ENCODE data around the gene TMEM229B.
A peak's percentile ranks its signal among the peaks of the same experiment; 100 is the strongest.

The TMEM229B gene

DNA sequence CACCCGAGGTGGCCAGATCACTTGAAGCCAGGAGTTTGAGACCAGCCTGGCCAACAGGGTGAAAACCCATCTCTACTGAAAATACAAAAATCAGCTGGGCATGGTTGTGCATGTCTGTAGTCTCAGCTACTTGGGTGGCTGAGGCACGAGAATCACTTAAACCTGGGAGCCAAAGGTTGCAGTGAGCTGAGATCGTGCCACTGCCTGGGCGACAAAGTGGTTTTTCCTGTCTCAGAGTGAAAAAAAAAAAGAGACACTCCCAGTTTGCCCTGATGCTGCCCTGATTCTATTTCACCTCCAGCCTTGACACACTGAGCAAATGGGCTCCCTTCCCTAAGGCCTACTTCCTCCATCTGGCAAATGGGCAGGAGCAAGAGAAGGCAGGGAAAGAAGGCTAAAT, 48.0 kb downstream of the TMEM229B start:
- no peaks in the 10 kb centered on the region for H3K36me3 ChIP-seq (replicated peaks in 1 of 2; ENCODE audit: control insufficient read depth in 2 of 2, insufficient read depth in 2 of 2, low read length in 2 of 2)
- H2AFZ ChIP-seq (ENCODE audit: low read length), result no peak overlapping the region
- H2BK15ac ChIP-seq (ENCODE audit: low read length), result no peak overlapping the region
- H3K27me3 ChIP-seq (ENCODE audit: control insufficient read depth in 3 of 3, insufficient read depth in 3 of 3, low read depth in 1 of 3, low read length in 3 of 3), result peaks cover 0 to 20% (median 0%) of the 10 kb centered on the region in 3 experiments
- no peak overlapping the region for H4K91ac ChIP-seq (ENCODE audit: low read depth, low read length, poor library complexity)
- H3K14ac ChIP-seq (ENCODE audit: low read length), result no peak overlapping the region
- no peak for DNase-seq (ENCODE audit: low spot score)
- H3K4me1 ChIP-seq (ENCODE audit: control insufficient read depth in 2 of 2, insufficient read depth in 1 of 2, low read depth in 1 of 2, low read length in 2 of 2), result no peaks in the 10 kb centered on the region
- H2BK5ac ChIP-seq (ENCODE audit: low read length), result no peak overlapping the region
- H2BK12ac ChIP-seq (ENCODE audit: low read length), result no peak overlapping the region
- no peak overlapping the region for H3K9ac ChIP-seq (ENCODE audit: low read depth, low read length, poor library complexity)
- no peak overlapping the region for H3K23ac ChIP-seq (ENCODE audit: low read depth, low read length, poor library complexity)
- WGBS, 2 donors (ENCODE audit: extremely low coverage in 2 of 2, insufficient read length in 2 of 2, insufficient replicate concordance in 1 of 2), result no CpG with 5 or more reads among the region's 4 CpGs
- H2AK5ac ChIP-seq (ENCODE audit: low read depth, low read length), result no peak overlapping the region
- no peak overlapping the region for H3K4me3 ChIP-seq (ENCODE audit: low read length in 2 of 2)
- H3K4ac ChIP-seq (ENCODE audit: low read length), result no peak overlapping the region
- H3K79me1 ChIP-seq (ENCODE audit: low read depth, low read length), result no peaks in the 10 kb centered on the region
- no peak overlapping the region for H2BK120ac ChIP-seq (ENCODE audit: low read depth, low read length)
- no peaks in the 10 kb centered on the region for H3K9me3 ChIP-seq (replicated peaks in 1 of 2; ENCODE audit: control insufficient read depth in 2 of 2, insufficient read depth in 1 of 2, low read depth in 1 of 2, low read length in 2 of 2)
- H3K18ac ChIP-seq (ENCODE audit: low read length), result no peak overlapping the region
- no peak overlapping the region for H3K4me2 ChIP-seq (ENCODE audit: insufficient read depth, low read length, poor library complexity, severe bottlenecking)
- H4K8ac ChIP-seq (ENCODE audit: low read depth, low read length), result no peak overlapping the region
- no peak overlapping the region for H3K27ac ChIP-seq (replicated peaks; ENCODE audit: low read length)

GRCh38 chr14:67438969-67439368, 49.6 kb downstream of the TMEM229B start:
- Histone ChIP-seq H2BK15ac (ENCODE audit: low read length) (no peak overlapping the region), H2AK5ac (ENCODE audit: low read depth, low read length) (no peak overlapping the region), H4K8ac (ENCODE audit: low read depth, low read length) (no peak overlapping the region), H3K14ac (ENCODE audit: low read length) (no peak overlapping the region), H2BK120ac (ENCODE audit: low read depth, low read length) (no peak overlapping the region), H3K4me3 (ENCODE audit: low read length in 2 of 2) (no peak overlapping the region), H3K18ac (ENCODE audit: low read length) (no peak overlapping the region), H3K4ac (ENCODE audit: low read length) (no peak overlapping the region), H3K9me3 (replicated peaks in 1 of 2; ENCODE audit: control insufficient read depth in 2 of 2, insufficient read depth in 1 of 2, low read depth in 1 of 2, low read length in 2 of 2) (no peaks in the 10 kb centered on the region), H3K79me1 (ENCODE audit: low read depth, low read length) (no peaks in the 10 kb centered on the region), H2BK12ac (ENCODE audit: low read length) (no peak overlapping the region), H3K27ac (replicated peaks; ENCODE audit: low read length) (no peak overlapping the region), H3K23ac (ENCODE audit: low read depth, low read length, poor library complexity) (no peak overlapping the region), H2BK5ac (ENCODE audit: low read length) (no peak overlapping the region), H4K91ac (ENCODE audit: low read depth, low read length, poor library complexity) (no peak overlapping the region), H2AFZ (ENCODE audit: low read length) (no peak overlapping the region), H3K9ac (ENCODE audit: low read depth, low read length, poor library complexity) (no peak overlapping the region), H3K27me3 (ENCODE audit: control insufficient read depth in 3 of 3, insufficient read depth in 3 of 3, low read depth in 1 of 3, low read length in 3 of 3) (peaks cover 0 to 30% (median 0%) of the 10 kb centered on the region in 3 experiments), H3K36me3 (replicated peaks in 1 of 2; ENCODE audit: control insufficient read depth in 2 of 2, insufficient read depth in 2 of 2, low read length in 2 of 2) (no peaks in the 10 kb centered on the region), H3K4me2 (ENCODE audit: insufficient read depth, low read length, poor library complexity, severe bottlenecking) (no peak overlapping the region), H3K4me1 (ENCODE audit: control insufficient read depth in 2 of 2, insufficient read depth in 1 of 2, low read depth in 1 of 2, low read length in 2 of 2) (no peaks in the 10 kb centered on the region)
- WGBS, 2 donors (ENCODE audit: extremely low coverage in 2 of 2, insufficient read length in 2 of 2, insufficient replicate concordance in 1 of 2), result no CpG with 5 or more reads among the region's 1 CpG
- DNase-seq (ENCODE audit: low spot score), result no peak

GRCh38 chr14:67436006-67436866, 52.3 kb downstream of the TMEM229B start:
- no peak overlapping the region for H2AK5ac ChIP-seq (ENCODE audit: low read depth, low read length)
- WGBS, 2 donors (ENCODE audit: extremely low coverage in 2 of 2, insufficient read length in 2 of 2, insufficient replicate concordance in 1 of 2), result no CpG with 5 or more reads among the region's 10 CpGs
- peaks cover 0 to 38% (median 0%) of the 10 kb centered on the region in 3 experiments for H3K27me3 ChIP-seq (ENCODE audit: control insufficient read depth in 3 of 3, insufficient read depth in 3 of 3, low read depth in 1 of 3, low read length in 3 of 3)
- no peak overlapping the region for H3K4me2 ChIP-seq (ENCODE audit: insufficient read depth, low read length, poor library complexity, severe bottlenecking)
- H3K4me3 ChIP-seq (ENCODE audit: low read length in 2 of 2), result no peak overlapping the region
- no peak overlapping the region for H2BK15ac ChIP-seq (ENCODE audit: low read length)
- H3K4me1 ChIP-seq (ENCODE audit: control insufficient read depth in 2 of 2, insufficient read depth in 1 of 2, low read depth in 1 of 2, low read length in 2 of 2), result no peaks in the 10 kb centered on the region
- no peak overlapping the region for H2BK120ac ChIP-seq (ENCODE audit: low read depth, low read length)
- H3K18ac ChIP-seq (ENCODE audit: low read length), result peak overlapping the region; percentile 13
- H3K14ac ChIP-seq (ENCODE audit: low read length), result no peak overlapping the region
- H2AFZ ChIP-seq (ENCODE audit: low read length), result no peak overlapping the region
- no peaks in the 10 kb centered on the region for H3K79me1 ChIP-seq (ENCODE audit: low read depth, low read length)
- no peak overlapping the region for H3K23ac ChIP-seq (ENCODE audit: low read depth, low read length, poor library complexity)
- no peak for DNase-seq (ENCODE audit: low spot score)
- no peak overlapping the region for H4K91ac ChIP-seq (ENCODE audit: low read depth, low read length, poor library complexity)
- no peak overlapping the region for H4K8ac ChIP-seq (ENCODE audit: low read depth, low read length)
- H2BK5ac ChIP-seq (ENCODE audit: low read length), result no peak overlapping the region
- no peaks in the 10 kb centered on the region for H3K9me3 ChIP-seq (replicated peaks in 1 of 2; ENCODE audit: control insufficient read depth in 2 of 2, insufficient read depth in 1 of 2, low read depth in 1 of 2, low read length in 2 of 2)
- no peak overlapping the region for H3K9ac ChIP-seq (ENCODE audit: low read depth, low read length, poor library complexity)
- no peak overlapping the region for H3K27ac ChIP-seq (replicated peaks; ENCODE audit: low read length)
- no peaks in the 10 kb centered on the region for H3K36me3 ChIP-seq (replicated peaks in 1 of 2; ENCODE audit: control insufficient read depth in 2 of 2, insufficient read depth in 2 of 2, low read length in 2 of 2)
- no peak overlapping the region for H3K4ac ChIP-seq (ENCODE audit: low read length)
- no peak overlapping the region for H2BK12ac ChIP-seq (ENCODE audit: low read length)

DNA sequence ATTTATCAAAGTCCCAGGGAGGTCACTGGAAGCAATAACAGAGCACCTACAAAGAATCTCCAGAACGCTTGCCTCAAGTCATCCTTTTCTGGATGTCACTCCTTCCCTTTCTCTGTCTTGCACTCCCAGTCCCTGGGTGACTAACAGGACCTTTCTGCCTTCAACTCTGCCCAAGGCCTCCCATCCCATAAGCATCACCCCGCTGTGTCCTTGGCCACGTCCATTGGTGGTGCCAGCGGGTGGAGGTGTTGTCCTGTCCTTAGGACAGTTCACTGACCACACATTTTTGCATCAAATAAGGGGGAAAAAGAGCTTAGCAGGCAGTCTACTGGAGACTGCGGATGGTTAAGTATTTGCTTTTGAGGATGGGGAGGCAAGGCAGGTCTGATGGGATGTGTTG, 52.9 kb downstream of the TMEM229B start:
- Histone ChIP-seq H3K4ac (ENCODE audit: low read length) (no peak overlapping the region), H3K23ac (ENCODE audit: low read depth, low read length, poor library complexity) (no peak overlapping the region), H4K91ac (ENCODE audit: low read depth, low read length, poor library complexity) (no peak overlapping the region), H3K4me2 (ENCODE audit: insufficient read depth, low read length, poor library complexity, severe bottlenecking) (no peak overlapping the region), H3K18ac (ENCODE audit: low read length) (no peak overlapping the region), H3K4me1 (ENCODE audit: control insufficient read depth in 2 of 2, insufficient read depth in 1 of 2, low read depth in 1 of 2, low read length in 2 of 2) (peaks cover 0 to 2% of the 10 kb centered on the region in 2 donors), H2BK12ac (ENCODE audit: low read length) (no peak overlapping the region), H2AFZ (ENCODE audit: low read length) (no peak overlapping the region), H3K9me3 (replicated peaks in 1 of 2; ENCODE audit: control insufficient read depth in 2 of 2, insufficient read depth in 1 of 2, low read depth in 1 of 2, low read length in 2 of 2) (no peaks in the 10 kb centered on the region), H3K27ac (replicated peaks; ENCODE audit: low read length) (no peak overlapping the region), H2BK15ac (ENCODE audit: low read length) (no peak overlapping the region), H2AK5ac (ENCODE audit: low read depth, low read length) (no peak overlapping the region), H3K9ac (ENCODE audit: low read depth, low read length, poor library complexity) (no peak overlapping the region), H2BK120ac (ENCODE audit: low read depth, low read length) (no peak overlapping the region), H3K14ac (ENCODE audit: low read length) (no peak overlapping the region), H3K4me3 (ENCODE audit: low read length in 2 of 2) (no peak overlapping the region), H2BK5ac (ENCODE audit: low read length) (no peak overlapping the region), H4K8ac (ENCODE audit: low read depth, low read length) (no peak overlapping the region), H3K79me1 (ENCODE audit: low read depth, low read length) (no peaks in the 10 kb centered on the region), H3K36me3 (replicated peaks in 1 of 2; ENCODE audit: control insufficient read depth in 2 of 2, insufficient read depth in 2 of 2, low read length in 2 of 2) (no peaks in the 10 kb centered on the region), H3K27me3 (ENCODE audit: control insufficient read depth in 3 of 3, insufficient read depth in 3 of 3, low read depth in 1 of 3, low read length in 3 of 3) (peaks cover 0 to 34% (median 0%) of the 10 kb centered on the region in 3 experiments)
- WGBS, 2 donors (ENCODE audit: extremely low coverage in 2 of 2, insufficient read length in 2 of 2, insufficient replicate concordance in 1 of 2), result no CpG with 5 or more reads among the region's 5 CpGs
- no peak for DNase-seq (ENCODE audit: low spot score)
